RWPE1 (cell line): ENCODE results near the gene IFRD2.

Experiments
- CTCF ChIA-PET: fragments of 350-600 bp; sonication (Branson Sonifier 250); formaldehyde crosslinking; extraction: SDS; loops from one replicate; lab custom pipeline; 2021; lab: Yijun Ruan, JAX
- POLR2A ChIA-PET: fragments of 400-600 bp; formaldehyde crosslinking; extraction: SDS; loops from one replicate; lab custom pipeline; 2020; ENCODE audit warnings: antibody characterized with exemption; ENCODE audit not compliant: low non-redundant PET; lab: Yijun Ruan, JAX
- DNase-seq: peaks from one replicate; pipeline ENCODE4 v3.0.0; 2012; ENCODE audit warnings: low spot score
- H3K27ac ChIP-seq: fragments of 450-650 bp; 2 replicates; pipeline ENCODE4 v1.5.1; 2017
- TF ChIP-seq, protein P1 (sequence below): fragments of 450-650 bp; conservative IDR thresholded peaks from 2 replicates; pipeline ENCODE4 v1.5.1; 2017; ENCODE audit warnings: low read depth, mild to moderate bottlenecking

IFRD2 gene, protein sequence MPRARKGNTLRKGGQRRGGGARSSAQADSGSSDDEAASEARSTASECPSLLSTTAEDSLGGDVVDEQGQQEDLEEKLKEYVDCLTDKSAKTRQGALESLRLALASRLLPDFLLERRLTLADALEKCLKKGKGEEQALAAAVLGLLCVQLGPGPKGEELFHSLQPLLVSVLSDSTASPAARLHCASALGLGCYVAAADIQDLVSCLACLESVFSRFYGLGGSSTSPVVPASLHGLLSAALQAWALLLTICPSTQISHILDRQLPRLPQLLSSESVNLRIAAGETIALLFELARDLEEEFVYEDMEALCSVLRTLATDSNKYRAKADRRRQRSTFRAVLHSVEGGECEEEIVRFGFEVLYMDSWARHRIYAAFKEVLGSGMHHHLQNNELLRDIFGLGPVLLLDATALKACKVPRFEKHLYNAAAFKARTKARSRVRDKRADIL

DNA sequence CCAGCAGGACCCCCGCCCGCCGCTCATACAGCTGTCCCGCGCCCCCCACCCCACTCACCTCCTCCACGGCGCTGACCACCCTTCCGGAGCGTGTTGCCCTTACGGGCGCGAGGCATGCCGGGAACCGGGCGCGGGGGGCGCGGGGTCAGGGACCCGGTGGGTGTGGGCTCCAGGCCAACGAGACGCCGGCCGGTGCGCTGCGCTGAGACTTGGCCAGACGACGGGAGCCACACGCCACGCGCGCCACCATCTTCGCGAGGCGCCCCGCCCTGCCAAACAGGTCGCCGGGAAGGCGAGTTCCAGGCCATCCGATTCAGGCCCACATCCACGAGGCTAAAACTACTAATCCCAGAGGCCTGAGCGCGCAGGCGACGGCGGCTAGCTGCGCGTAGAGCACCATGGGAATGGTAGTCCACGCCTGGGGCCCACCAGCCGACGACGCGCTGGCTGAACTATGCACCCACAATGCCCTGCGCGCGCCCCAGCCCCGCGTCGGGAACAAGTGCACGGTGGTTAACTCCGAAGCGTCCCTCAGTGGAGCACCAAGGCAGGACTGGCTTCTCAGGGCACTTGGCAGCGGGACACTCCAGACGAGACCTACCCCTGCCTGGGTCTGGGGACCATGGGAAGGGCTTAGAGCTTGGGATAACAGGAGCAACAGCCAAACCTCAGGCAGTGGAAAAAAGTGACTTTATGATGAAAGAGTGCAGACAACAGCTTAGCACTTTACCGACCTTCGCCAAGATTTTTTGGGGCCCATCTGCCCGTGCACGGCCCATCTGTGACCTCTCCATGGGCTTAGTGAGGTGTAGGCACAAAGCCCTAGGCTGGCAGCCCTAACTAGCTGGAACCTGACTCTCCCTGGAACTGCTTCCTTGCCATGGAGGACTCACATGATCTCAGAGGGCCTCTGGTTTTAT, at the start of gene IFRD2:
TSS of gene IFRD2 (minus strand) at position 271 of the 920 bp plus-strand sequence. CDS start at position 116, 155 bp downstream.
- ChIA-PET POLR2A (no interaction called here), CTCF (interaction anchor here (1.1 kb wide), 1 partner anchor 32 kb away, joined by 4 read pairs; no protein-coding TSS in a partner anchor)
- H3K27ac ChIP-seq = peak within 1 kb of the TSS; percentile 93
- TF ChIP-seq, protein P1, sequence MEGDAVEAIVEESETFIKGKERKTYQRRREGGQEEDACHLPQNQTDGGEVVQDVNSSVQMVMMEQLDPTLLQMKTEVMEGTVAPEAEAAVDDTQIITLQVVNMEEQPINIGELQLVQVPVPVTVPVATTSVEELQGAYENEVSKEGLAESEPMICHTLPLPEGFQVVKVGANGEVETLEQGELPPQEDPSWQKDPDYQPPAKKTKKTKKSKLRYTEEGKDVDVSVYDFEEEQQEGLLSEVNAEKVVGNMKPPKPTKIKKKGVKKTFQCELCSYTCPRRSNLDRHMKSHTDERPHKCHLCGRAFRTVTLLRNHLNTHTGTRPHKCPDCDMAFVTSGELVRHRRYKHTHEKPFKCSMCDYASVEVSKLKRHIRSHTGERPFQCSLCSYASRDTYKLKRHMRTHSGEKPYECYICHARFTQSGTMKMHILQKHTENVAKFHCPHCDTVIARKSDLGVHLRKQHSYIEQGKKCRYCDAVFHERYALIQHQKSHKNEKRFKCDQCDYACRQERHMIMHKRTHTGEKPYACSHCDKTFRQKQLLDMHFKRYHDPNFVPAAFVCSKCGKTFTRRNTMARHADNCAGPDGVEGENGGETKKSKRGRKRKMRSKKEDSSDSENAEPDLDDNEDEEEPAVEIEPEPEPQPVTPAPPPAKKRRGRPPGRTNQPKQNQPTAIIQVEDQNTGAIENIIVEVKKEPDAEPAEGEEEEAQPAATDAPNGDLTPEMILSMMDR = no peak
- peak; percentile 74 for DNase-seq

DNA sequence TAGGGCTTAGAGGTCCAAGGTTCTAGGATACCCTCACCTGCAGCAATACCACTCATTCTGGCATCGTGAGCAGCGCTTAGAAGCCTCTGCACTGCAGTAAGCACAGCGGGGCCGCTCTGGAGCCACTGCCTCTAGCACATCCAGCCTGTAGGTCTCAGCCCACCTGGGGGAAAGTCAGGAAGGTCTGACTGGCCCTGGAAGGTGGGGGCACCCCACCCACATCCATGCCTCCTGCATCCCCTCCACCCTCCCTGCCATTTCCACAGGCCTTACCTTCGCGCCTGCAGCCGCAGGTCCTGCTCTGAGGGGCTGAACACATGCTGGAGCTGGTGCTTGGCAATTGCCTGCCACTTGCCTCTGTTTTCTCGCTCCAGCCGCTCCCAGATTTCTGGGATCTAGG, 49.3 kb upstream of the IFRD2 start:
- H3K27ac ChIP-seq = peak overlapping the region; percentile 98
- no peak for DNase-seq
- TF ChIP-seq, protein P1 = no peak
- POLR2A ChIA-PET = interaction anchor here (0.6 kb wide), 1 partner anchor 1045 kb away, joined by 3 read pairs; no protein-coding TSS in a partner anchor
- CTCF ChIA-PET = interaction anchor here (0.6 to 1.0 kb wide), 2 partner anchors 17 to 171 kb away, joined by 3 read pairs; no protein-coding TSS in a partner anchor

DNA sequence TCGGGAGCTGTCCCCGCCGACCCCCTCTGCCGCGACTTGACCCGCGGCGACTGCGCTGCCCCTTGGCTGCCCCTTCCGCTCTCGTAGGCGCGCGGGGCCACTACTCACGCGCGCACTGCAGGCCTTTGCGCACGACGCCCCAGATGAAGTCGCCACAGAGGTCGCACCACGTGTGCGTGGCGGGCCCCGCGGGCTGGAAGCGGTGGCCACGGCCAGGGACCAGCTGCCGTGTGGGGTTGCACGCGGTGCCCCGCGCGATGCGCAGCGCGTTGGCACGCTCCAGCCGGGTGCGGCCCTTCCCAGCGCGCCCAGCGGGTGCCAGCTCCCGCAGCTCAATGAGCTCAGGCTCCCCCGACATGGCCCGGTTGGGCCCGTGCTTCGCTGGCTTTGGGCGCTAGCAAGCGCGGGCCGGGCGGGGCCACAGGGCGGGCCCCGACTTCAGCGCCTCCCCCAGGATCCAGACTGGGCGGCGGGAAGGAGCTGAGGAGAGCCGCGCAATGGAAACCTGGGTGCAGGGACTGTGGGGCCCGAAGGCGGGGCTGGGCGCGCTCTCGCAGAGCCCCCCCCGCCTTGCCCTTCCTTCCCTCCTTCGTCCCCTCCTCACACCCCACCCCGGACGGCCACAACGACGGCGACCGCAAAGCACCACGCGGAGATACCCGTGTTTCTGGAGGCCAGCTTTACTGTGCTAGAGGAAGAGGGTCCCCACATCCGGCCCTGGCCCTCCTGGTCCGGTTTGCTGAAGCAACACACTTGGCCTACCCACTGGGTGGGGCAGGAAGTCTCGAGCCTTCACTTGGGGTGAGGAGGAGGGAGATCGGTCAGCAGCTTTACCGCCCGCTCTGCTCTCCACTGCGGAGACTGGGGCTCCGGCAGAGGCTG, 48.5 kb upstream of the IFRD2 start, which contains the start of gene RASSF1:
TSS of gene RASSF1 (minus strand) at position 389 of the 882 bp plus-strand sequence. CDS start at position 358, 31 bp downstream.
- H3K27ac ChIP-seq = peak within 1 kb of the TSS; percentile 98
- CTCF ChIA-PET = interaction anchor here (0.6 to 1.0 kb wide), 3 partner anchors 16 to 52 kb away, joined by 3 read pairs; partner anchors contain the start of genes HYAL3 and NAA80
- POLR2A ChIA-PET = interaction anchor here (0.6 to 1.1 kb wide), 3 partner anchors 10 to 1045 kb away, joined by 3 read pairs; partner anchors contain the start of genes CYB561D2 and NPRL2
- TF ChIP-seq, protein P1 = no peak
- DNase-seq = no peak

DNA sequence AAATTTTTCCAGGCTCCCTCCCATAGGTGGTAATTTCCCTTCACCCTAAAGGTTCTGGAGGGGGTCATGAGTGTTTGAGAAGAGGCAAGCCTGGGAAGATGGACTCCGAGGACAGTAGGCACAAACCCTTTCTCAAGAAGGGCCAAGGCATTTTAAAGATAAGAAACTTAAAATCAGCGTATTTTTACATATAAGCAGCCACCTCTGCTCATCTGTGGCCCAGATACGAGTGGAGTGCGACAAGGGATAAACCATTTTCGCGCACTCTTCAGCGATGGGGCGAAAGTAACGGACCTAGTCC, 47.9 kb upstream of the IFRD2 start:
- DNase-seq = no peak
- ChIA-PET POLR2A (interaction anchor here (1.1 kb wide), 1 partner anchor 10 kb away, joined by 3 read pairs; the partner anchor contains the start of genes CYB561D2 and NPRL2), CTCF (interaction anchor here (0.6 to 0.7 kb wide), 2 partner anchors 41 to 51 kb away, joined by 3 read pairs; partner anchors contain the start of genes HYAL3 and NAA80)
- peak overlapping the region; percentile 98 for H3K27ac ChIP-seq
- TF ChIP-seq, protein P1 = no peak

DNA sequence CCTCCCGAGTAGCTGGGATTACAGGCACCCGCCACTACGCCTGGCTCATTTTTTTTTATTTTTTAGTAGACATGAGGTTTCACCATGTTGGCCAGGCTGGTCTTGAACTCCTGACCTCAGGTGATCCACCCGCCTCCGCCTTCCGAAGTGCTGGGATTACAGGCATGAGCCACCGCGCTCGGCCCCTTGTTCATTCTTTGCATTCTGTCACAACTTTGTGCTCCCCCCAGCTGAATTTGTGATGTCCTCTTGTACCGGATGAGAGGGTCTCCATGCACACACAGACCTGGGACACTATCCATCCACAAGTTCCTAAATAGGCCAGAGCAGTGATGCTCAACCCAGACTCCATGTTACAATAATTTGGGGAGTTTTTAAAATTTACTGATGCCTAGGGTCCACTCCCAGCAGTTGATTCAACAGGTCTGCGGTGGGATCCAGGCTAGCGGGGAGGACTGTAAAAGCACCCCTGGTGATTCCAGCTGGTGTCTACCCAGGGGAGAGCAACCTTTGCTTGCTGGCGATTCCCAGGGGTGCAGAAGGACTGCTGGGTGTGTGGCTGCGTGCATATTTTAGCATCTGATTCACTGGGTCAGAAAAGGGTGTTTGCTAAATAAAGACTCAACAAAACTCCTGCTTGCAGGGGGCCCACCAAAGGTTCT, 47.4 kb upstream of the IFRD2 start:
- ChIA-PET POLR2A (no interaction called here), CTCF (no interaction called here)
- peak overlapping the region; percentile 98 for H3K27ac ChIP-seq
- no peak for DNase-seq
- TF ChIP-seq, protein P1 = no peak
